ENCODE results near the gene FAM114A1.

The FAM114A1 gene

GRCh38 chr4:38884254-38884653 is 16.6 kb downstream of the FAM114A1 start:
- Histone ChIP-seq H3K4me1 (ENCODE audit: control insufficient read depth, insufficient read depth, low read length) (peaks cover 8% of the 10 kb centered on the region), H3K4me2 (ENCODE audit: low read length) (no peak overlapping the region), H3K9me3 (replicated peaks; ENCODE audit: low read length) (no peaks in the 10 kb centered on the region), H3K27me3 (ENCODE audit: control insufficient read depth, insufficient read depth, low read length) (no peaks in the 10 kb centered on the region), H3K4me3 (ENCODE audit: low read length) (no peak overlapping the region), H3K9ac (ENCODE audit: low read depth, low read length) (no peak overlapping the region), H3K36me3 (ENCODE audit: insufficient read depth, low read length) (peaks cover 60% of the 10 kb centered on the region)

- no peaks in the 10 kb centered on the region for H3K27me3 ChIP-seq (ENCODE audit: control insufficient read depth, insufficient read depth, low read length)
- peaks cover 26% of the 10 kb centered on the region for H3K4me1 ChIP-seq (ENCODE audit: control insufficient read depth, insufficient read depth, low read length)
- H3K9ac ChIP-seq (ENCODE audit: low read depth, low read length) = peak overlapping the region; percentile 20
- no peaks in the 10 kb centered on the region for H3K9me3 ChIP-seq (replicated peaks; ENCODE audit: low read length)
- peaks cover 62% of the 10 kb centered on the region for H3K36me3 ChIP-seq (ENCODE audit: insufficient read depth, low read length)
- no peak overlapping the region for H3K4me3 ChIP-seq (ENCODE audit: low read length)
- peak overlapping the region; percentile 53 for H3K4me2 ChIP-seq (ENCODE audit: low read length)
Observed at GRCh38 chr4:38889143-38889542, 21.5 kb downstream of the FAM114A1 start.

- H3K4me2 ChIP-seq (ENCODE audit: low read length) = no peak overlapping the region
- H3K9ac ChIP-seq (ENCODE audit: low read depth, low read length) = no peak overlapping the region
- H3K4me3 ChIP-seq (ENCODE audit: low read length) = no peak overlapping the region
- peaks cover 26% of the 10 kb centered on the region for H3K4me1 ChIP-seq (ENCODE audit: control insufficient read depth, insufficient read depth, low read length)
- H3K27me3 ChIP-seq (ENCODE audit: control insufficient read depth, insufficient read depth, low read length) = no peaks in the 10 kb centered on the region
- no peaks in the 10 kb centered on the region for H3K9me3 ChIP-seq (replicated peaks; ENCODE audit: low read length)
- H3K36me3 ChIP-seq (ENCODE audit: insufficient read depth, low read length) = peaks cover 74% of the 10 kb centered on the region
Observed at GRCh38 chr4:38891051-38891983, 23.7 kb downstream of the FAM114A1 start.

GRCh38 chr4:38894322-38894982 is 26.8 kb downstream of the FAM114A1 start:
- Histone ChIP-seq H3K36me3 (ENCODE audit: insufficient read depth, low read length) (peaks cover 85% of the 10 kb centered on the region), H3K9ac (ENCODE audit: low read depth, low read length) (no peak overlapping the region), H3K4me2 (ENCODE audit: low read length) (no peak overlapping the region), H3K27me3 (ENCODE audit: control insufficient read depth, insufficient read depth, low read length) (no peaks in the 10 kb centered on the region), H3K9me3 (replicated peaks; ENCODE audit: low read length) (no peaks in the 10 kb centered on the region), H3K4me3 (ENCODE audit: low read length) (no peak overlapping the region), H3K4me1 (ENCODE audit: control insufficient read depth, insufficient read depth, low read length) (peaks cover 16% of the 10 kb centered on the region)

- Histone ChIP-seq H3K4me1 (ENCODE audit: control insufficient read depth, insufficient read depth, low read length) (no peaks in the 10 kb centered on the region), H3K9ac (ENCODE audit: low read depth, low read length) (no peak overlapping the region), H3K36me3 (ENCODE audit: insufficient read depth, low read length) (peaks cover 69% of the 10 kb centered on the region)
Observed at GRCh38 chr4:38896940-38897339, 29.3 kb downstream of the FAM114A1 start.

GRCh38 chr4:38898245-38898644 is 30.6 kb downstream of the FAM114A1 start:
- no peak overlapping the region for H3K9ac ChIP-seq (ENCODE audit: low read depth, low read length)
- H3K4me3 ChIP-seq (ENCODE audit: low read length) = no peak overlapping the region
- H3K27me3 ChIP-seq (ENCODE audit: control insufficient read depth, insufficient read depth, low read length) = no peaks in the 10 kb centered on the region
- no peaks in the 10 kb centered on the region for H3K4me1 ChIP-seq (ENCODE audit: control insufficient read depth, insufficient read depth, low read length)
- peaks cover 61% of the 10 kb centered on the region for H3K36me3 ChIP-seq (ENCODE audit: insufficient read depth, low read length)
- H3K4me2 ChIP-seq (ENCODE audit: low read length) = no peak overlapping the region
- H3K9me3 ChIP-seq (replicated peaks; ENCODE audit: low read length) = no peaks in the 10 kb centered on the region

More at GRCh38 chr4:38896940-38897339, 29.3 kb downstream of the FAM114A1 start:
- no peak overlapping the region for H3K4me3 ChIP-seq (ENCODE audit: low read length)
- H3K9me3 ChIP-seq (replicated peaks; ENCODE audit: low read length) = no peaks in the 10 kb centered on the region
- no peaks in the 10 kb centered on the region for H3K27me3 ChIP-seq (ENCODE audit: control insufficient read depth, insufficient read depth, low read length)
- no peak overlapping the region for H3K4me2 ChIP-seq (ENCODE audit: low read length)

- Histone ChIP-seq H3K36me3 (ENCODE audit: insufficient read depth, low read length) (peaks cover 60% of the 10 kb centered on the region), H3K4me1 (ENCODE audit: control insufficient read depth, insufficient read depth, low read length) (no peaks in the 10 kb centered on the region)
Observed at GRCh38 chr4:38902221-38902620, 34.6 kb downstream of the FAM114A1 start.

GRCh38 chr4:38902695-38903094 is 35.1 kb downstream of the FAM114A1 start:
- Histone ChIP-seq H3K27me3 (ENCODE audit: control insufficient read depth, insufficient read depth, low read length) (no peaks in the 10 kb centered on the region), H3K36me3 (ENCODE audit: insufficient read depth, low read length) (peaks cover 65% of the 10 kb centered on the region), H3K4me1 (ENCODE audit: control insufficient read depth, insufficient read depth, low read length) (no peaks in the 10 kb centered on the region), H3K4me3 (ENCODE audit: low read length) (no peak overlapping the region), H3K9ac (ENCODE audit: low read depth, low read length) (no peak overlapping the region), H3K9me3 (replicated peaks; ENCODE audit: low read length) (no peaks in the 10 kb centered on the region), H3K4me2 (ENCODE audit: low read length) (no peak overlapping the region)

More at GRCh38 chr4:38902221-38902620, 34.6 kb downstream of the FAM114A1 start:
- no peak overlapping the region for H3K4me3 ChIP-seq (ENCODE audit: low read length)
- no peak overlapping the region for H3K4me2 ChIP-seq (ENCODE audit: low read length)
- H3K27me3 ChIP-seq (ENCODE audit: control insufficient read depth, insufficient read depth, low read length) = no peaks in the 10 kb centered on the region
- no peak overlapping the region for H3K9ac ChIP-seq (ENCODE audit: low read depth, low read length)
- no peaks in the 10 kb centered on the region for H3K9me3 ChIP-seq (replicated peaks; ENCODE audit: low read length)

- H3K4me1 ChIP-seq (ENCODE audit: control insufficient read depth, insufficient read depth, low read length) = no peaks in the 10 kb centered on the region
- H3K9ac ChIP-seq (ENCODE audit: low read depth, low read length) = no peak overlapping the region
- H3K27me3 ChIP-seq (ENCODE audit: control insufficient read depth, insufficient read depth, low read length) = no peaks in the 10 kb centered on the region
- peaks cover 67% of the 10 kb centered on the region for H3K36me3 ChIP-seq (ENCODE audit: insufficient read depth, low read length)
- no peaks in the 10 kb centered on the region for H3K9me3 ChIP-seq (replicated peaks; ENCODE audit: low read length)
- no peak overlapping the region for H3K4me2 ChIP-seq (ENCODE audit: low read length)
- H3K4me3 ChIP-seq (ENCODE audit: low read length) = no peak overlapping the region
Observed at GRCh38 chr4:38904090-38904666, 36.6 kb downstream of the FAM114A1 start.

GRCh38 chr4:38904682-38905081 is 37.1 kb downstream of the FAM114A1 start:
- H3K9me3 ChIP-seq (replicated peaks; ENCODE audit: low read length) = no peaks in the 10 kb centered on the region
- H3K27me3 ChIP-seq (ENCODE audit: control insufficient read depth, insufficient read depth, low read length) = no peaks in the 10 kb centered on the region
- H3K4me2 ChIP-seq (ENCODE audit: low read length) = no peak overlapping the region
- H3K36me3 ChIP-seq (ENCODE audit: insufficient read depth, low read length) = peaks cover 69% of the 10 kb centered on the region
- no peaks in the 10 kb centered on the region for H3K4me1 ChIP-seq (ENCODE audit: control insufficient read depth, insufficient read depth, low read length)
- H3K9ac ChIP-seq (ENCODE audit: low read depth, low read length) = no peak overlapping the region
- H3K4me3 ChIP-seq (ENCODE audit: low read length) = no peak overlapping the region

GRCh38 chr4:38905652-38906385 is 38.2 kb downstream of the FAM114A1 start:
- Histone ChIP-seq H3K9me3 (replicated peaks; ENCODE audit: low read length) (no peaks in the 10 kb centered on the region), H3K9ac (ENCODE audit: low read depth, low read length) (no peak overlapping the region), H3K4me3 (ENCODE audit: low read length) (no peak overlapping the region), H3K27me3 (ENCODE audit: control insufficient read depth, insufficient read depth, low read length) (no peaks in the 10 kb centered on the region), H3K4me2 (ENCODE audit: low read length) (no peak overlapping the region), H3K36me3 (ENCODE audit: insufficient read depth, low read length) (peaks cover 74% of the 10 kb centered on the region), H3K4me1 (ENCODE audit: control insufficient read depth, insufficient read depth, low read length) (no peaks in the 10 kb centered on the region)

Measured in skeletal muscle satellite cell (primary cell).